GM12865 (cell line): ENCODE data around the gene PATJ.

ENCODE experiments used
- DNase-seq: peaks from one replicate; pipeline ENCODE4 v3.0.0; 2010; ENCODE audit warnings: low read depth
- H3K4me3 ChIP-seq: 2 replicates; pipeline ENCODE4 v1.5.1; 2011; ENCODE audit warnings: mild to moderate bottlenecking, low read depth, low read length, control low read depth
- CTCF ChIP-seq: IDR thresholded peaks from 2 replicates; pipeline ENCODE4 v1.5.1; 2011; ENCODE audit warnings: low read length, control low read depth, low read depth, inconsistent platforms; ENCODE audit not compliant: insufficient read depth; ENCODE audit errors: missing control alignments

Gene PATJ

DNA sequence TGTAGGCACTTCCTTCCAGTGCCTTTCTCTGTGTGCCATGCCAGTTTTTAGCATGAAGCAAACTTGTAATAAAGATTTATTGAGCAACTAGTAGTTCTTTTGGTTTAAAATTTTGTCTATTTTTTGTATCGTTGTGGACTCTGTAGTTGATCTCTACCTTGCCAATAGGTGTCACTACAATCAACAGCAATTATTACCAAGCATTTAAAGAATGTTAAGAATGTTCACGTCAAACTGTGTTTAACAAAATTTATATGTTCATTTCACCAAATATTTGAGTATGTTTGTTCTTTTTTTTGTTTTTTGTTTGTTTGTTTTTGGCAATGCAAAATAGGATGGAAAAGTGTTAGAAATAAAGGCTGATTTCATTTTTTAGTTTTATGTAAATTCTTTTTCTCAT is 208.1 kb downstream of the PATJ start:
- DNase-seq, result no peak
- TF ChIP-seq CTCF, result peak; percentile 9
- H3K4me3 ChIP-seq, result no peak overlapping the region

GRCh38 chr1:61951731-61952580 is 209.7 kb downstream of the PATJ start:
- no peak for TF ChIP-seq CTCF
- no peak for DNase-seq
- H3K4me3 ChIP-seq, result no peak overlapping the region

DNA sequence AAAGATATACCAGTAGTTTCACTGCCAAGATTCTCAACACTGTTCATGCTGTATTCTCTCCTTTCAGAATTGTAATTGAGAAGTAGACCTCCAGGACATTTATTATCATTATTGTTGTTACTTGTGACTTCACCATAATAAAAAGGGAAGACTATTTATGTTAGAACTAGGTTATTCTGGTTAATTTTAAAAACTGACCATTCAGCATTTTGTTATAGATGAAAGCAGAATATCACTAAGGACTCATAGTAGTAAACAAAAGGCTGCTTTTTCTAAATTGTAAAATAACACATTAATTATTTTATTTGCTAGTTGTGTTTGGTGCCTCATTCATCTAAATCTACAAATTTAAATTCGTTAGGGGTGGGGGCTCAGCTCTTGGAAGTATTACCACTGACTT is 210.4 kb downstream of the PATJ start:
- no peak for DNase-seq
- TF ChIP-seq CTCF, result no peak
- no peak overlapping the region for H3K4me3 ChIP-seq

DNA sequence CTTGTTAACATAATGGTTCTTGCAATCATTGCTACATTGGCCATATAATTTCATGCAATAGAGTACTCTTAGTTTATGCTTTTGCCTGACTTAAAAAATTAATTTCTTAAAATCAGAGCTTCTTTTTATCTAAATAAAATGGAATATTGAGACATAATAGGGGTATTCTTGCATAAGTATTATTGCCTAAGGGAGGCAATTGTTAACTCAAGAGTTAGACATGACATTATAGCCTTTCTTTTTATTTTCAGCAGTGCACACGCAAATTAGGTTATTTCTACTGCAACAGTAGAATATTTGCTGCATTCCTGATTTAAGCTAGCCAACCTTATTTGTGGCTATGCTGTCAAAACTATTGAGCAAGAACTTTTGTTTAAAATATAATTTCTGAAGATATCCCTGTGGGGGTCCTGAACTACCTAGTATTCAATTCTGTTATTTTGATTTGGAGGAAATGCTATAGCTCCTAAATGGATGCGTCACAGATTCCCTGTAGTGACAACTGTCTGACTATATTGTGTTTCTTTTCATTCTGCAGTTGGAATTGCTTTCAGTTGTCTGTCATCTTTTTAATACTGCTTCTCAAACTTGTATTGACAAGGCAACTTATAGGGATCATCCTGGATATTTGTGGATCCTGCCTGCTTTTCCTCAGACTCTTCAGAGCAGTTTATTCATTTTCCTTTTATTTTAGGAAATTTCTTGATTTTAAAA is 211.0 kb downstream of the PATJ start:
- no peak overlapping the region for H3K4me3 ChIP-seq
- no peak for TF ChIP-seq CTCF
- no peak for DNase-seq

GRCh38 chr1:61953790-61954150 is 211.5 kb downstream of the PATJ start:
- TF ChIP-seq CTCF, result no peak
- no peak for DNase-seq
- H3K4me3 ChIP-seq, result no peak overlapping the region

DNA sequence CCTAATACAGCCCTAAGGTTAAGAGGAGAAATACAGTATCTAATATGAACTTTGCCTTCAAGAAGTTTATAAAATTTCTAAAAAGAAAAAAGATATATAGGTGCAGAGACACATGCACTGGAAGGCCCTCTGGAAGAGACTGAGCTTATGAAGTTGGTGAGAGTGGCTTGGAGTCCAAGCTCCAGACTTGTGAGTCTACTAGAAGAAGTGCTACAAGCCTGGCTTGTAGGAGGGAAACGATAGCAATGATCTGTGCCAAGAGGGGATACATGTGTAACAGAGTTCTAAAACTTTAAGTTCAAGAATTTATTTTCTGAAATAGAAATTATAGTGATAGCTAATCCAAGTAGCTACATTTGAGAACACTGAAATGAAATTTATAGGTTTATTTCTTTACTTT is 213.0 kb downstream of the PATJ start:
- no peak for TF ChIP-seq CTCF
- no peak for DNase-seq
- no peak overlapping the region for H3K4me3 ChIP-seq
